GM23338 (cell line): ENCODE results near the gene SMARCA2. TPM values are rescaled to one million over a fixed set of nuclear protein-coding genes. Genes with fewer than 3 reads are reported as not detected.
A peak's percentile ranks its signal among the peaks of the same experiment; 100 is the strongest.

ENCODE experiments used
- ATAC-seq: fragments of 200-7000 bp; cut with Tn5 transposase; 3 replicates; pipeline ENCODE4 v1.9.1; 2020
- DNase-seq: peaks from one replicate; pipeline ENCODE4 v3.0.0-alpha.2; 2015; ENCODE audit warnings: low spot score
- H2AFZ ChIP-seq: fragments of 200-600 bp; sonication (generic); 2 replicates; pipeline ENCODE4 v1.8.0; 2016; ENCODE audit warnings: antibody characterized with exemption, mild to moderate bottlenecking, moderate library complexity
- H3F3A ChIP-seq: fragments of 200-600 bp; sonication (generic); replicated peaks from 2 replicates; pipeline ENCODE4 v1.8.0; 2017; ENCODE audit warnings: antibody characterized with exemption, mixed run types, low read depth
- H3K27ac ChIP-seq: fragments of 200-600 bp; sonication (generic); 2 replicates; pipeline ENCODE4 v1.6.1; 2016; ENCODE audit warnings: low read depth
- H3K27me3 ChIP-seq: fragments of 200-600 bp; sonication (generic); 2 replicates; pipeline ENCODE4 v1.8.0; 2016; ENCODE audit warnings: mild to moderate bottlenecking, mixed run types, moderate library complexity; ENCODE audit not compliant: insufficient read depth
- H3K36me3 ChIP-seq: fragments of 200-600 bp; sonication (generic); 2 replicates; pipeline ENCODE4 v1.8.0; 2016; ENCODE audit warnings: mild to moderate bottlenecking; ENCODE audit not compliant: insufficient read depth
- H3K4me1 ChIP-seq: fragments of 200-600 bp; sonication (generic); 2 replicates; pipeline ENCODE4 v1.8.0; 2016; ENCODE audit warnings: mild to moderate bottlenecking, moderate library complexity; ENCODE audit not compliant: insufficient read depth
- H3K4me2 ChIP-seq: fragments of 200-600 bp; sonication (generic); 2 replicates; pipeline ENCODE4 v1.7.1; 2017; ENCODE audit warnings: mixed run types
- H3K4me3 ChIP-seq: fragments of 200-600 bp; sonication (generic); 2 replicates; pipeline ENCODE4 v1.6.1; 2016; ENCODE audit warnings: mixed run types
- H3K79me2 ChIP-seq: fragments of 200-600 bp; sonication (generic); replicated peaks from 2 replicates; pipeline ENCODE4 v1.8.0; 2017; ENCODE audit warnings: mild to moderate bottlenecking; ENCODE audit not compliant: insufficient read depth
- H3K9me2 ChIP-seq: fragments of 200-600 bp; sonication (generic); 2 replicates; pipeline ENCODE4 v1.8.0; 2017; ENCODE audit not compliant: insufficient read depth
- H4K20me1 ChIP-seq: fragments of 200-600 bp; sonication (generic); replicated peaks from 2 replicates; pipeline ENCODE4 v1.8.0; 2017; ENCODE audit warnings: mild to moderate bottlenecking; ENCODE audit not compliant: insufficient read depth
- H3K27ac Mint-ChIP-seq: 2 replicates; pipeline ENCODE4 v1.8.0; 2020; ENCODE audit warnings: inconsistent platforms, mild to moderate bottlenecking, moderate library complexity, mixed read lengths
- H3K27me3 Mint-ChIP-seq: 3 replicates; pipeline ENCODE4 v1.8.0; 2022; ENCODE audit warnings: low read depth, mild to moderate bottlenecking, moderate library complexity, mixed read lengths, inconsistent platforms; ENCODE audit not compliant: insufficient read depth, poor library complexity
- H3K36me3 Mint-ChIP-seq: 3 replicates; pipeline ENCODE4 v1.8.0; 2021; ENCODE audit warnings: low read depth, mild to moderate bottlenecking, inconsistent platforms, moderate library complexity, mixed read lengths
- H3K4me1 Mint-ChIP-seq: 3 replicates; pipeline ENCODE4 v1.8.0; 2020; ENCODE audit warnings: mild to moderate bottlenecking, inconsistent platforms, mixed read lengths
- H3K4me3 Mint-ChIP-seq: 3 replicates; pipeline ENCODE4 v1.8.0; 2021; ENCODE audit warnings: moderate library complexity, mild to moderate bottlenecking, inconsistent platforms, mixed read lengths
- H3K9me3 Mint-ChIP-seq: 3 replicates; pipeline ENCODE4 v1.8.0; 2020; ENCODE audit warnings: moderate library complexity, mild to moderate bottlenecking, inconsistent platforms, mixed read lengths
- EZH2 ChIP-seq: fragments of 200-600 bp; sonication (generic); IDR thresholded peaks from one replicate; pipeline ENCODE4 v1.8.0; 2017; ENCODE audit warnings: antibody characterized with exemption, mild to moderate bottlenecking, low read depth; ENCODE audit not compliant: unreplicated experiment
- EZH2phosphoT487 ChIP-seq: fragments of 200-600 bp; sonication (generic); IDR thresholded peaks from one replicate; pipeline ENCODE4 v1.8.1; 2018; ENCODE audit warnings: antibody characterized with exemption; ENCODE audit not compliant: unreplicated experiment
- JUNB ChIP-seq: IDR thresholded peaks from one replicate; pipeline ENCODE4 v1.6.1; 2016; ENCODE audit warnings: antibody characterized with exemption; ENCODE audit not compliant: unreplicated experiment
- NANOG ChIP-seq: IDR thresholded peaks from 2 replicates; pipeline ENCODE4 v1.6.1; 2016; ENCODE audit warnings: antibody characterized with exemption, borderline replicate concordance
- POLR2AphosphoS5 ChIP-seq: IDR thresholded peaks from 2 replicates; pipeline ENCODE4 v1.6.1; 2016; ENCODE audit warnings: antibody characterized with exemption, low read depth
- polyA plus RNA-seq: library from polyadenylated mRNA; unstranded; fragments of >200 nt; fragmentation: Nextera tagmentation; extraction: Ambion mirVana; gene quantifications from 2 replicates; pipeline ENCODE4 v1.2.1, GENCODE V29; 2016
- total RNA-seq: library from RNA; depleted of rRNA; stranded (reverse); fragments of >200 nt; shearing (Covaris generic); gene quantifications from 2 replicates; pipeline ENCODE4 v1.2.3, GENCODE V29; 2014
- TF ChIP-seq, protein P1 (sequence below): fragments of 250-450 bp; sonication (Bioruptor Pico); IDR thresholded peaks from 2 replicates; pipeline ENCODE4 v1.5.0; 2020; ENCODE audit warnings: mild to moderate bottlenecking, moderate library complexity
- TF ChIP-seq, protein P2 (sequence below): IDR thresholded peaks from 2 replicates; pipeline ENCODE4 v1.6.1; 2016; ENCODE audit warnings: antibody characterized with exemption
- TF ChIP-seq, protein P3 (sequence below), 2 experiments: fragments of 200-600 bp in 1 of 2; sonication (generic) in 1 of 2; conservative IDR thresholded peaks; 2 replicates each; pipeline versions ENCODE4 v1.5.1 to v1.6.1; 2016 to 2017; ENCODE audit warnings: antibody characterized with exemption in 2 of 2, low read depth in 2 of 2, mild to moderate bottlenecking in 2 of 2, moderate library complexity in 1 of 2
- TF ChIP-seq, protein P4 (sequence below): IDR thresholded peaks from one replicate; pipeline ENCODE4 v1.6.1; 2018; ENCODE audit warnings: antibody characterized with exemption; ENCODE audit not compliant: unreplicated experiment

Gene SMARCA2
- total and polyA plus RNA-seq, 2 experiments from 2014 or later: 21.7 to 21.9 TPM

DNA sequence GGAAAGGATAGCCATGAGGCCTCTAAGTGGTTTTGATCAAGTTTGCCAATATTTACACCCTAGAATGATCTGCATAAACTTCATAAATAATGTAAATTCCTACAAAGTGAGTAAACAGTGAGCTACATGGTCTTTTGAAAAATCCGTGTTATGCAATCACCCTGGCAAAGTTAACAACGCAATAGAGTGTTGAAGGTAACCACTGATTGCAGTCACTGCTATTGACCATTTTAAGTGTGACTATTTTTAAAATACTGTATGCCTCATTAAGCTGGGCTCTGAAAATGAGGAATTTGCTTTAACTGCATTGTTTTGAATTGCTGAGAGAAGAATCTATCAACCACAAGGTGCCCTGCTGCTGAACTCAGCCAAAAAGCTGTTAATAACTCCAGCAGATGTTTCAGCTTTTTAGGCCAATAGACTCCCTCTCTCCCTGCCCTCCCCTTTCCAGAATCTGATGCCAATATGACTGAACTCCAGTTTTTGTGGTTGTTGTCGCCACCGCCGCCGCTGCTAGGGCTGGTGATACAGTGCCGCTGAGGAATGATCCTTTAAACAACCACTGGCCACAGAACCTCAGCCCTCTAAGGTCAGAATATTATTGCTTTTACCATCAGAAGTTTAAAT lies 35.3 kb upstream of the SMARCA2 start:
- no peak overlapping the region for H3K27ac ChIP-seq
- no peak for DNase-seq
- no peaks in the 10 kb centered on the region for H3K79me2 ChIP-seq
- H3F3A ChIP-seq: no peaks in the 10 kb centered on the region
- H3K4me1 ChIP-seq: no peaks in the 10 kb centered on the region; the same call in 1 of the 2 replicates
- H3K4me3 ChIP-seq: no peak overlapping the region
- no peak overlapping the region for H3K4me2 ChIP-seq
- H3K27me3 ChIP-seq: no peaks in the 10 kb centered on the region
- ATAC-seq: no peak
- Mint-ChIP-seq H3K9me3 (no peaks in the 10 kb centered on the region), H3K27me3 (peaks cover 5% of the 10 kb centered on the region), H3K4me3 (no peak overlapping the region), H3K4me1 (peaks cover 4% of the 10 kb centered on the region; the same call in 2 of the 3 replicates), H3K27ac (no peak overlapping the region), H3K36me3 (no peaks in the 10 kb centered on the region)
- H3K9me2 ChIP-seq: peaks cover 3% of the 10 kb centered on the region
- TF ChIP-seq, protein P1, sequence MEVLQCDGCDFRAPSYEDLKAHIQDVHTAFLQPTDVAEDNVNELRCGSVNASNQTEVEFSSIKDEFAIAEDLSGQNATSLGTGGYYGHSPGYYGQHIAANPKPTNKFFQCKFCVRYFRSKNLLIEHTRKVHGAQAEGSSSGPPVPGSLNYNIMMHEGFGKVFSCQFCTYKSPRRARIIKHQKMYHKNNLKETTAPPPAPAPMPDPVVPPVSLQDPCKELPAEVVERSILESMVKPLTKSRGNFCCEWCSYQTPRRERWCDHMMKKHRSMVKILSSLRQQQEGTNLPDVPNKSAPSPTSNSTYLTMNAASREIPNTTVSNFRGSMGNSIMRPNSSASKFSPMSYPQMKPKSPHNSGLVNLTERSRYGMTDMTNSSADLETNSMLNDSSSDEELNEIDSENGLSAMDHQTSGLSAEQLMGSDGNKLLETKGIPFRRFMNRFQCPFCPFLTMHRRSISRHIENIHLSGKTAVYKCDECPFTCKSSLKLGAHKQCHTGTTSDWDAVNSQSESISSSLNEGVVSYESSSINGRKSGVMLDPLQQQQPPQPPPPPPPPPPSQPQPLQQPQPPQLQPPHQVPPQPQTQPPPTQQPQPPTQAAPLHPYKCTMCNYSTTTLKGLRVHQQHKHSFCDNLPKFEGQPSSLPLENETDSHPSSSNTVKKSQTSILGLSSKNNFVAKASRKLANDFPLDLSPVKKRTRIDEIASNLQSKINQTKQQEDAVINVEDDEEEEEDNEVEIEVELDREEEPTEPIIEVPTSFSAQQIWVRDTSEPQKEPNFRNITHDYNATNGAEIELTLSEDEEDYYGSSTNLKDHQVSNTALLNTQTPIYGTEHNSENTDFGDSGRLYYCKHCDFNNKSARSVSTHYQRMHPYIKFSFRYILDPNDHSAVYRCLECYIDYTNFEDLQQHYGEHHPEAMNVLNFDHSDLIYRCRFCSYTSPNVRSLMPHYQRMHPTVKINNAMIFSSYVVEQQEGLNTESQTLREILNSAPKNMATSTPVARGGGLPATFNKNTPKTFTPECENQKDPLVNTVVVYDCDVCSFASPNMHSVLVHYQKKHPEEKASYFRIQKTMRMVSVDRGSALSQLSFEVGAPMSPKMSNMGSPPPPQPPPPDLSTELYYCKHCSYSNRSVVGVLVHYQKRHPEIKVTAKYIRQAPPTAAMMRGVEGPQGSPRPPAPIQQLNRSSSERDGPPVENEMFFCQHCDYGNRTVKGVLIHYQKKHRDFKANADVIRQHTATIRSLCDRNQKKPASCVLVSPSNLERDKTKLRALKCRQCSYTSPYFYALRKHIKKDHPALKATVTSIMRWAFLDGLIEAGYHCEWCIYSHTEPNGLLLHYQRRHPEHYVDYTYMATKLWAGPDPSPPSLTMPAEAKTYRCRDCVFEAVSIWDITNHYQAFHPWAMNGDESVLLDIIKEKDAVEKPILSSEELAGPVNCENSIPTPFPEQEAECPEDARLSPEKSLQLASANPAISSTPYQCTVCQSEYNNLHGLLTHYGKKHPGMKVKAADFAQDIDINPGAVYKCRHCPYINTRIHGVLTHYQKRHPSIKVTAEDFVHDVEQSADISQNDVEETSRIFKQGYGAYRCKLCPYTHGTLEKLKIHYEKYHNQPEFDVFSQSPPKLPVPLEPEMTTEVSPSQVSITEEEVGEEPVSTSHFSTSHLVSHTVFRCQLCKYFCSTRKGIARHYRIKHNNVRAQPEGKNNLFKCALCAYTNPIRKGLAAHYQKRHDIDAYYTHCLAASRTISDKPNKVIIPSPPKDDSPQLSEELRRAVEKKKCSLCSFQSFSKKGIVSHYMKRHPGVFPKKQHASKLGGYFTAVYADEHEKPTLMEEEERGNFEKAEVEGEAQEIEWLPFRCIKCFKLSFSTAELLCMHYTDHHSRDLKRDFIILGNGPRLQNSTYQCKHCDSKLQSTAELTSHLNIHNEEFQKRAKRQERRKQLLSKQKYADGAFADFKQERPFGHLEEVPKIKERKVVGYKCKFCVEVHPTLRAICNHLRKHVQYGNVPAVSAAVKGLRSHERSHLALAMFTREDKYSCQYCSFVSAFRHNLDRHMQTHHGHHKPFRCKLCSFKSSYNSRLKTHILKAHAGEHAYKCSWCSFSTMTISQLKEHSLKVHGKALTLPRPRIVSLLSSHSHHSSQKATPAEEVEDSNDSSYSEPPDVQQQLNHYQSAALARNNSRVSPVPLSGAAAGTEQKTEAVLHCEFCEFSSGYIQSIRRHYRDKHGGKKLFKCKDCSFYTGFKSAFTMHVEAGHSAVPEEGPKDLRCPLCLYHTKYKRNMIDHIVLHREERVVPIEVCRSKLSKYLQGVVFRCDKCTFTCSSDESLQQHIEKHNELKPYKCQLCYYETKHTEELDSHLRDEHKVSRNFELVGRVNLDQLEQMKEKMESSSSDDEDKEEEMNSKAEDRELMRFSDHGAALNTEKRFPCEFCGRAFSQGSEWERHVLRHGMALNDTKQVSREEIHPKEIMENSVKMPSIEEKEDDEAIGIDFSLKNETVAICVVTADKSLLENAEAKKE: no peak
- TF ChIP-seq, protein P2, sequence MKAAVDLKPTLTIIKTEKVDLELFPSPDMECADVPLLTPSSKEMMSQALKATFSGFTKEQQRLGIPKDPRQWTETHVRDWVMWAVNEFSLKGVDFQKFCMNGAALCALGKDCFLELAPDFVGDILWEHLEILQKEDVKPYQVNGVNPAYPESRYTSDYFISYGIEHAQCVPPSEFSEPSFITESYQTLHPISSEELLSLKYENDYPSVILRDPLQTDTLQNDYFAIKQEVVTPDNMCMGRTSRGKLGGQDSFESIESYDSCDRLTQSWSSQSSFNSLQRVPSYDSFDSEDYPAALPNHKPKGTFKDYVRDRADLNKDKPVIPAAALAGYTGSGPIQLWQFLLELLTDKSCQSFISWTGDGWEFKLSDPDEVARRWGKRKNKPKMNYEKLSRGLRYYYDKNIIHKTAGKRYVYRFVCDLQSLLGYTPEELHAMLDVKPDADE: no peak
- H2AFZ ChIP-seq: peak overlapping the region; percentile 90
- no peaks in the 10 kb centered on the region for H3K36me3 ChIP-seq
- H4K20me1 ChIP-seq: no peaks in the 10 kb centered on the region

DNA sequence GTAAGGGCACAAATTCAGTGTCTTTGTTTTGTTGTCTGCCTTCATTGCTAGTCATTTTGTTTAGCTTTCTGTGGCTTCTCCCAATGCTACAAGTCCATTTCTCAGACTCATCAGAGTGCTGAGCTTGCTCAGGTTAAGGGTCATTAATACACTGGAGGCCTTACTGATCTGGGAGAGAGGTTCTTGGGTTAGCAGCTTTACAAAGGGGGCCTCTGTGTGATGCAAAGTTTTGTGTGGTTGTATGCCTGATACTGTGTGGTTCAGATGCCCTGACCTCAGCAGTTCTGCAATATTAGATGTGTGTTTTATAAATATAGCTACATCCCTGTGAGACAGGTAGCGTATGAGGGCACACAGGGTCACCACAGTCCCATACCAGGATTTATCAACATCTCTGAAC lies 34.8 kb upstream of the SMARCA2 start:
- Histone ChIP-seq H3F3A (no peaks in the 10 kb centered on the region), H3K4me3 (no peak overlapping the region), H4K20me1 (no peaks in the 10 kb centered on the region), H3K79me2 (no peaks in the 10 kb centered on the region), H2AFZ (peak overlapping the region; percentile 90), H3K36me3 (no peaks in the 10 kb centered on the region), H3K27ac (no peak overlapping the region), H3K9me2 (peaks cover 2% of the 10 kb centered on the region), H3K4me1 (no peaks in the 10 kb centered on the region; the same call in 1 of the 2 replicates), H3K27me3 (no peaks in the 10 kb centered on the region), H3K4me2 (no peak overlapping the region)
- Mint-ChIP-seq H3K36me3 (no peaks in the 10 kb centered on the region), H3K27me3 (peaks cover 5% of the 10 kb centered on the region), H3K9me3 (no peaks in the 10 kb centered on the region), H3K27ac (no peak overlapping the region), H3K4me1 (peaks cover 4% of the 10 kb centered on the region; the same call in 2 of the 3 replicates), H3K4me3 (no peak overlapping the region)
- no peak for ATAC-seq
- DNase-seq: no peak
- TF ChIP-seq, protein P3, sequence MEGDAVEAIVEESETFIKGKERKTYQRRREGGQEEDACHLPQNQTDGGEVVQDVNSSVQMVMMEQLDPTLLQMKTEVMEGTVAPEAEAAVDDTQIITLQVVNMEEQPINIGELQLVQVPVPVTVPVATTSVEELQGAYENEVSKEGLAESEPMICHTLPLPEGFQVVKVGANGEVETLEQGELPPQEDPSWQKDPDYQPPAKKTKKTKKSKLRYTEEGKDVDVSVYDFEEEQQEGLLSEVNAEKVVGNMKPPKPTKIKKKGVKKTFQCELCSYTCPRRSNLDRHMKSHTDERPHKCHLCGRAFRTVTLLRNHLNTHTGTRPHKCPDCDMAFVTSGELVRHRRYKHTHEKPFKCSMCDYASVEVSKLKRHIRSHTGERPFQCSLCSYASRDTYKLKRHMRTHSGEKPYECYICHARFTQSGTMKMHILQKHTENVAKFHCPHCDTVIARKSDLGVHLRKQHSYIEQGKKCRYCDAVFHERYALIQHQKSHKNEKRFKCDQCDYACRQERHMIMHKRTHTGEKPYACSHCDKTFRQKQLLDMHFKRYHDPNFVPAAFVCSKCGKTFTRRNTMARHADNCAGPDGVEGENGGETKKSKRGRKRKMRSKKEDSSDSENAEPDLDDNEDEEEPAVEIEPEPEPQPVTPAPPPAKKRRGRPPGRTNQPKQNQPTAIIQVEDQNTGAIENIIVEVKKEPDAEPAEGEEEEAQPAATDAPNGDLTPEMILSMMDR (conservative IDR thresholded peaks at IDR 0.05; ENCODE audit: low read depth in 2 of 2): no peak
- TF ChIP-seq, protein P4, sequence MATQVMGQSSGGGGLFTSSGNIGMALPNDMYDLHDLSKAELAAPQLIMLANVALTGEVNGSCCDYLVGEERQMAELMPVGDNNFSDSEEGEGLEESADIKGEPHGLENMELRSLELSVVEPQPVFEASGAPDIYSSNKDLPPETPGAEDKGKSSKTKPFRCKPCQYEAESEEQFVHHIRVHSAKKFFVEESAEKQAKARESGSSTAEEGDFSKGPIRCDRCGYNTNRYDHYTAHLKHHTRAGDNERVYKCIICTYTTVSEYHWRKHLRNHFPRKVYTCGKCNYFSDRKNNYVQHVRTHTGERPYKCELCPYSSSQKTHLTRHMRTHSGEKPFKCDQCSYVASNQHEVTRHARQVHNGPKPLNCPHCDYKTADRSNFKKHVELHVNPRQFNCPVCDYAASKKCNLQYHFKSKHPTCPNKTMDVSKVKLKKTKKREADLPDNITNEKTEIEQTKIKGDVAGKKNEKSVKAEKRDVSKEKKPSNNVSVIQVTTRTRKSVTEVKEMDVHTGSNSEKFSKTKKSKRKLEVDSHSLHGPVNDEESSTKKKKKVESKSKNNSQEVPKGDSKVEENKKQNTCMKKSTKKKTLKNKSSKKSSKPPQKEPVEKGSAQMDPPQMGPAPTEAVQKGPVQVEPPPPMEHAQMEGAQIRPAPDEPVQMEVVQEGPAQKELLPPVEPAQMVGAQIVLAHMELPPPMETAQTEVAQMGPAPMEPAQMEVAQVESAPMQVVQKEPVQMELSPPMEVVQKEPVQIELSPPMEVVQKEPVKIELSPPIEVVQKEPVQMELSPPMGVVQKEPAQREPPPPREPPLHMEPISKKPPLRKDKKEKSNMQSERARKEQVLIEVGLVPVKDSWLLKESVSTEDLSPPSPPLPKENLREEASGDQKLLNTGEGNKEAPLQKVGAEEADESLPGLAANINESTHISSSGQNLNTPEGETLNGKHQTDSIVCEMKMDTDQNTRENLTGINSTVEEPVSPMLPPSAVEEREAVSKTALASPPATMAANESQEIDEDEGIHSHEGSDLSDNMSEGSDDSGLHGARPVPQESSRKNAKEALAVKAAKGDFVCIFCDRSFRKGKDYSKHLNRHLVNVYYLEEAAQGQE: no peak
- TF ChIP-seq POLR2AphosphoS5 (no peak), JUNB (no peak), EZH2 (no peak), EZH2phosphoT487 (no peak), NANOG (no peak)
